HepG2 (cell line): ENCODE measurements around the gene IGF2BP1. TPM values are rescaled to one million over a fixed set of nuclear protein-coding genes. Genes with fewer than 3 reads are reported as not detected.

Source experiments
- FOXM1 ChIP-seq: sonication (generic); formaldehyde crosslinking; IDR thresholded peaks from 2 replicates; pipeline ENCODE4 v1.5.0; 2020; ENCODE audit warnings: missing genetic modification reagents
- HDAC6 ChIP-seq: fragments of 200-600 bp; sonication (generic); IDR thresholded peaks from 2 replicates; pipeline ENCODE4 v1.7.0; 2017; ENCODE audit warnings: mild to moderate bottlenecking, antibody characterized with exemption, low read length, low read depth
- NFIC ChIP-seq: IDR thresholded peaks from 2 replicates; pipeline ENCODE4 v1.6.1; 2012; ENCODE audit warnings: mild to moderate bottlenecking, low read length, inconsistent platforms
- NPAS2 ChIP-seq: sonication (generic); formaldehyde crosslinking; IDR thresholded peaks from 2 replicates; pipeline ENCODE4 v1.8.0; 2022; ENCODE audit warnings: mild to moderate bottlenecking, missing genetic modification reagents, borderline replicate concordance
- PHF21A ChIP-seq: sonication (generic); formaldehyde crosslinking; IDR thresholded peaks from 2 replicates; pipeline ENCODE4 v1.5.0; 2020; ENCODE audit warnings: mild to moderate bottlenecking, missing genetic modification reagents
- ZBED4 ChIP-seq: sonication (generic); formaldehyde crosslinking; IDR thresholded peaks from 2 replicates; pipeline ENCODE4 v1.4.0; 2020; ENCODE audit warnings: missing genetic modification reagents, borderline replicate concordance
- ZNF430 ChIP-seq: sonication (generic); formaldehyde crosslinking; IDR thresholded peaks from 2 replicates; pipeline ENCODE4 v1.9.0; 2021; ENCODE audit warnings: mild to moderate bottlenecking, missing genetic modification reagents
- ZNF878 ChIP-seq: sonication (generic); formaldehyde crosslinking; IDR thresholded peaks from 2 replicates; pipeline ENCODE4 v1.8.1; 2023; ENCODE audit warnings: mild to moderate bottlenecking, missing genetic modification reagents, moderate library complexity
- polyA plus RNA-seq, 8 experiments: library from polyadenylated mRNA; depleted of rRNA in 3 of 8; stranded (reverse) in 7 of 8; unstranded in 1 of 8; fragments of >200 nt; fragmentation: Illumina TruSeq in 4 of 8; extraction: Trizol in 4 of 8; gene quantifications; 2 replicates each; pipeline versions ENCODE4 v1.2.1 to v1.2.3, GENCODE V29; 2011 to 2016; ENCODE audit warnings: low read depth in 4 of 8, missing spikeins in 1 of 8, mixed read lengths in 1 of 8; ENCODE audit not compliant: insufficient read depth in 1 of 8
- total RNA-seq, 5 experiments: library from RNA; depleted of rRNA; stranded (reverse); fragments of >200 nt; fragmentation: Illumina TruSeq; extraction: Trizol; gene quantifications; 2 replicates each; pipeline ENCODE4 v1.2.3, GENCODE V29; 2016; ENCODE audit warnings: low read depth in 1 of 5
- TF ChIP-seq, protein P1 (sequence below): sonication (generic); formaldehyde crosslinking; IDR thresholded peaks from 2 replicates; pipeline ENCODE4 v1.5.1; 2020; ENCODE audit warnings: missing genetic modification reagents, mild to moderate bottlenecking, borderline replicate concordance
- TF ChIP-seq, protein P2 (sequence below): sonication (generic); formaldehyde crosslinking; IDR thresholded peaks from 2 replicates; pipeline ENCODE4; 2020; ENCODE audit warnings: missing genetic modification reagents, mild to moderate bottlenecking, borderline replicate concordance
- TF ChIP-seq, protein P3 (sequence below): sonication (generic); formaldehyde crosslinking; IDR thresholded peaks from 2 replicates; pipeline ENCODE4 v1.4.0; 2020; ENCODE audit warnings: missing genetic modification reagents

IGF2BP1 gene
- total and polyA plus RNA-seq, 2 of the 13 experiments (the other 11 are each of a cell fraction or from before 2014, with no cell fraction given): 29.7 to 75.1 TPM

- TF ChIP-seq, protein P1, sequence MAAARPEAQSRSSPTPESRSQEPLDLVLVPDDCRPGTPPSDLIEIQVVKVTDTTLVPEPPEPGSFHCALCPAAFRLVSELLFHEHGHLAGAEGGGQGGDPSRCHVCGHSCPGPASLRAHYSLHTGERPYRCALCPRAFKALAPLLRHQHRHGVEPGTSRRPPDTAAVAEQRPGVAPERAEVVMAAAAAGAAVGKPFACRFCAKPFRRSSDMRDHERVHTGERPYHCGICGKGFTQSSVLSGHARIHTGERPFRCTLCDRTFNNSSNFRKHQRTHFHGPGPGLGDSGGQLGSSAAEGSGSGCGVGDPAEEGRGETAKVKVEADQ (CRISPR knock-in tag): peak; percentile 55; the same call in 1 of the 2 replicates
- TF ChIP-seq HDAC6 (no peak), ZBED4 (CRISPR knock-in tag) (no peak), FOXM1 (CRISPR knock-in tag) (no peak), NFIC (no peak; the same call in 1 of the 2 replicates), PHF21A (no peak; the same call in 1 of the 2 replicates), ZNF430 (CRISPR knock-in tag) (no peak), NPAS2 (no peak), ZNF878 (CRISPR knock-in tag) (no peak)
- TF ChIP-seq, protein P2, sequence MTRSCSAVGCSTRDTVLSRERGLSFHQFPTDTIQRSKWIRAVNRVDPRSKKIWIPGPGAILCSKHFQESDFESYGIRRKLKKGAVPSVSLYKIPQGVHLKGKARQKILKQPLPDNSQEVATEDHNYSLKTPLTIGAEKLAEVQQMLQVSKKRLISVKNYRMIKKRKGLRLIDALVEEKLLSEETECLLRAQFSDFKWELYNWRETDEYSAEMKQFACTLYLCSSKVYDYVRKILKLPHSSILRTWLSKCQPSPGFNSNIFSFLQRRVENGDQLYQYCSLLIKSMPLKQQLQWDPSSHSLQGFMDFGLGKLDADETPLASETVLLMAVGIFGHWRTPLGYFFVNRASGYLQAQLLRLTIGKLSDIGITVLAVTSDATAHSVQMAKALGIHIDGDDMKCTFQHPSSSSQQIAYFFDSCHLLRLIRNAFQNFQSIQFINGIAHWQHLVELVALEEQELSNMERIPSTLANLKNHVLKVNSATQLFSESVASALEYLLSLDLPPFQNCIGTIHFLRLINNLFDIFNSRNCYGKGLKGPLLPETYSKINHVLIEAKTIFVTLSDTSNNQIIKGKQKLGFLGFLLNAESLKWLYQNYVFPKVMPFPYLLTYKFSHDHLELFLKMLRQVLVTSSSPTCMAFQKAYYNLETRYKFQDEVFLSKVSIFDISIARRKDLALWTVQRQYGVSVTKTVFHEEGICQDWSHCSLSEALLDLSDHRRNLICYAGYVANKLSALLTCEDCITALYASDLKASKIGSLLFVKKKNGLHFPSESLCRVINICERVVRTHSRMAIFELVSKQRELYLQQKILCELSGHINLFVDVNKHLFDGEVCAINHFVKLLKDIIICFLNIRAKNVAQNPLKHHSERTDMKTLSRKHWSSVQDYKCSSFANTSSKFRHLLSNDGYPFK (CRISPR knock-in tag): no peak
- TF ChIP-seq, protein P3, sequence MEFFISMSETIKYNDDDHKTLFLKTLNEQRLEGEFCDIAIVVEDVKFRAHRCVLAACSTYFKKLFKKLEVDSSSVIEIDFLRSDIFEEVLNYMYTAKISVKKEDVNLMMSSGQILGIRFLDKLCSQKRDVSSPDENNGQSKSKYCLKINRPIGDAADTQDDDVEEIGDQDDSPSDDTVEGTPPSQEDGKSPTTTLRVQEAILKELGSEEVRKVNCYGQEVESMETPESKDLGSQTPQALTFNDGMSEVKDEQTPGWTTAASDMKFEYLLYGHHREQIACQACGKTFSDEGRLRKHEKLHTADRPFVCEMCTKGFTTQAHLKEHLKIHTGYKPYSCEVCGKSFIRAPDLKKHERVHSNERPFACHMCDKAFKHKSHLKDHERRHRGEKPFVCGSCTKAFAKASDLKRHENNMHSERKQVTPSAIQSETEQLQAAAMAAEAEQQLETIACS (CRISPR knock-in tag): no peak
Observed at GRCh38 chr17:48997103-48997826, at the start of gene IGF2BP1 (continued).
